Measurements from ENCODE around the gene SOBP.

SOBP gene

GRCh38 chr6:107504270-107505026, 14.5 kb downstream of the SOBP start:
- Mint-ChIP-seq H3K4me1 (peaks cover 22% of the 10 kb centered on the region), H3K27me3 (ENCODE audit: low read depth) (no peaks in the 10 kb centered on the region), H3K4me3 (no peak overlapping the region), H3K36me3 (ENCODE audit: low read depth) (peaks cover 18% of the 10 kb centered on the region), H3K9me3 (no peaks in the 10 kb centered on the region), H3K27ac (no peak overlapping the region)
- TF ChIP-seq CTCF (IDR thresholded peaks at IDR 0.05; ENCODE audit: unreplicated experiment in 3 of 3) = no peak

GRCh38 chr6:107506145-107506544, 16.2 kb downstream of the SOBP start:
- Mint-ChIP-seq H3K27ac (no peak overlapping the region), H3K36me3 (ENCODE audit: low read depth) (peaks cover 30% of the 10 kb centered on the region), H3K4me3 (no peak overlapping the region), H3K4me1 (peaks cover 34% of the 10 kb centered on the region), H3K27me3 (ENCODE audit: low read depth) (no peaks in the 10 kb centered on the region), H3K9me3 (no peaks in the 10 kb centered on the region)
- no peak for TF ChIP-seq CTCF (IDR thresholded peaks at IDR 0.05; ENCODE audit: unreplicated experiment in 3 of 3)

- Mint-ChIP-seq H3K36me3 (ENCODE audit: low read depth) (peaks cover 51% of the 10 kb centered on the region), H3K4me3 (no peak overlapping the region), H3K27me3 (ENCODE audit: low read depth) (no peaks in the 10 kb centered on the region), H3K4me1 (peaks cover 26% of the 10 kb centered on the region), H3K27ac (peak overlapping the region; percentile 54 to 85 (median 80)), H3K9me3 (peaks cover 9% of the 10 kb centered on the region)
- TF ChIP-seq CTCF (IDR thresholded peaks at IDR 0.05; ENCODE audit: unreplicated experiment in 3 of 3) = no peak
These were observed 19.6 kb downstream of the SOBP start for GRCh38 chr6:107509506-107509905.

GRCh38 chr6:107510108-107510507, 20.2 kb downstream of the SOBP start:
- H3K4me1 Mint-ChIP-seq = peaks cover 26% of the 10 kb centered on the region
- H3K9me3 Mint-ChIP-seq = peaks cover 14% of the 10 kb centered on the region
- H3K4me3 Mint-ChIP-seq = no peak overlapping the region
- H3K36me3 Mint-ChIP-seq (ENCODE audit: low read depth) = peaks cover 57% of the 10 kb centered on the region
- H3K27me3 Mint-ChIP-seq (ENCODE audit: low read depth) = no peaks in the 10 kb centered on the region
- peak overlapping the region in 2 of 3 experiments; percentile 80 to 85 for H3K27ac Mint-ChIP-seq
- no peak for TF ChIP-seq CTCF (IDR thresholded peaks at IDR 0.05; ENCODE audit: unreplicated experiment in 3 of 3)

- Mint-ChIP-seq H3K36me3 (ENCODE audit: low read depth) (peaks cover 67% of the 10 kb centered on the region), H3K4me1 (peaks cover 26% of the 10 kb centered on the region), H3K4me3 (no peak overlapping the region), H3K9me3 (peaks cover 22% of the 10 kb centered on the region), H3K27ac (peak overlapping the region; percentile 44 to 81 (median 69)), H3K27me3 (ENCODE audit: low read depth) (no peaks in the 10 kb centered on the region)
- TF ChIP-seq CTCF (IDR thresholded peaks at IDR 0.05; ENCODE audit: unreplicated experiment in 3 of 3) = no peak
These were observed 21.6 kb downstream of the SOBP start for GRCh38 chr6:107511511-107511993.

GRCh38 chr6:107513214-107513613, 23.3 kb downstream of the SOBP start:
- peaks cover 26% of the 10 kb centered on the region for H3K4me1 Mint-ChIP-seq
- no peak for TF ChIP-seq CTCF (IDR thresholded peaks at IDR 0.05; ENCODE audit: unreplicated experiment in 3 of 3)
- H3K27me3 Mint-ChIP-seq (ENCODE audit: low read depth) = no peaks in the 10 kb centered on the region
- peak overlapping the region in 2 of 3 experiments; percentile 43 to 72 for H3K27ac Mint-ChIP-seq
- peaks cover 73% of the 10 kb centered on the region for H3K36me3 Mint-ChIP-seq (ENCODE audit: low read depth)
- H3K9me3 Mint-ChIP-seq = peaks cover 30% of the 10 kb centered on the region
- no peak overlapping the region for H3K4me3 Mint-ChIP-seq

All from nephron (organoid).